Astrocyte (in vitro differentiated cells and primary cell): ENCODE data around the gene PUS7L. TPM values are rescaled to one million over a fixed set of nuclear protein-coding genes. Genes with fewer than 3 reads are reported as not detected.
A peak's percentile ranks its signal among the peaks of the same experiment; 100 is the strongest.

Experiments
- DNase-seq: peaks from one replicate; pipeline ENCODE4 v3.0.0-alpha.2; 2010; ENCODE audit warnings: low read depth
- FAIRE-seq: peaks from 2 replicates; lab custom pipeline; 2011; peaks lifted over from hg19 to GRCh38; lab: Jason Lieb, UNC
- H2AFZ ChIP-seq: 2 replicates; pipeline ENCODE4 v1.6.0; 2012; ENCODE audit warnings: low read depth, low read length, inconsistent platforms
- H3K27ac ChIP-seq: 2 replicates; pipeline ENCODE4 v1.5.1; 2011; ENCODE audit warnings: low read depth, low read length, inconsistent platforms
- H3K27me3 ChIP-seq: 2 replicates; pipeline ENCODE4 v1.6.0; 2011; ENCODE audit warnings: low read length, inconsistent platforms; ENCODE audit not compliant: insufficient read depth
- H3K36me3 ChIP-seq: 2 replicates; pipeline ENCODE4 v1.5.1; 2011; ENCODE audit warnings: low read length, inconsistent platforms; ENCODE audit not compliant: insufficient read depth
- H3K4me1 ChIP-seq: 2 replicates; pipeline ENCODE4 v1.5.1; 2011; ENCODE audit warnings: low read length, inconsistent platforms; ENCODE audit not compliant: insufficient read depth
- H3K4me2 ChIP-seq: 2 replicates; pipeline ENCODE4 v1.6.0; 2012; ENCODE audit warnings: low read length, inconsistent platforms
- H3K4me3 ChIP-seq: 2 replicates; pipeline ENCODE4 v1.5.1; 2011; ENCODE audit warnings: low read depth, mild to moderate bottlenecking, low read length, inconsistent platforms; ENCODE audit not compliant: insufficient read depth
- H3K79me2 ChIP-seq: 2 replicates; pipeline ENCODE4 v1.6.0; 2012; ENCODE audit warnings: mild to moderate bottlenecking, low read length, inconsistent platforms; ENCODE audit not compliant: insufficient read depth
- H3K9ac ChIP-seq: 2 replicates; pipeline ENCODE4 v1.6.0; 2012; ENCODE audit warnings: mild to moderate bottlenecking, low read length, inconsistent platforms
- H3K9me3 ChIP-seq: 2 replicates; pipeline ENCODE4 v1.5.1; 2012; ENCODE audit warnings: low read depth, mild to moderate bottlenecking, low read length, inconsistent platforms; ENCODE audit not compliant: insufficient read depth
- H4K20me1 ChIP-seq: 2 replicates; pipeline ENCODE4 v1.6.0; 2012; ENCODE audit warnings: low read length, inconsistent platforms; ENCODE audit not compliant: insufficient read depth
- H3K27ac Mint-ChIP-seq: one replicate; pipeline ENCODE4 v1.8.0; 2021; ENCODE audit warnings: mild to moderate bottlenecking, mixed read lengths; ENCODE audit not compliant: unreplicated experiment
- H3K27me3 Mint-ChIP-seq: one replicate; pipeline ENCODE4 v1.8.0; 2021; ENCODE audit warnings: low read depth, mixed read lengths; ENCODE audit not compliant: unreplicated experiment
- H3K36me3 Mint-ChIP-seq: one replicate; pipeline ENCODE4 v1.8.0; 2021; ENCODE audit warnings: low read depth, mixed read lengths; ENCODE audit not compliant: unreplicated experiment
- H3K4me1 Mint-ChIP-seq: one replicate; pipeline ENCODE4 v1.8.0; 2021; ENCODE audit warnings: low read depth, mixed read lengths; ENCODE audit not compliant: unreplicated experiment
- H3K4me3 Mint-ChIP-seq: one replicate; pipeline ENCODE4 v1.8.0; 2021; ENCODE audit warnings: mild to moderate bottlenecking, moderate library complexity, mixed read lengths; ENCODE audit not compliant: unreplicated experiment
- H3K9me3 Mint-ChIP-seq: one replicate; pipeline ENCODE4 v1.8.0; 2021; ENCODE audit warnings: mild to moderate bottlenecking, mixed read lengths; ENCODE audit not compliant: unreplicated experiment
- CTCF ChIP-seq: IDR thresholded peaks from 2 replicates; pipeline ENCODE4 v1.5.1; 2011; ENCODE audit warnings: low read depth, mild to moderate bottlenecking, inconsistent platforms, low read length, moderate library complexity; ENCODE audit not compliant: insufficient read depth
- EZH2 ChIP-seq: IDR thresholded peaks from 2 replicates; pipeline ENCODE4 v1.6.1; 2012; ENCODE audit warnings: mild to moderate bottlenecking, low read length, inconsistent platforms; ENCODE audit not compliant: insufficient read depth
- total RNA-seq: library from RNA; stranded (reverse); gene quantifications from 2 replicates; pipeline ENCODE4 v1.2.1, GENCODE V29; 2021

Gene PUS7L
- total RNA-seq, 1 donor from 2014 or later, result 11.4 TPM

GRCh38 chr12:43742106-43742505 lies 16.5 kb downstream of the PUS7L start:
- DNase-seq, result peak; percentile 91
- TF ChIP-seq EZH2 (no peak), CTCF (no peak)
- Histone ChIP-seq H3K4me1 (peaks cover 26% of the 10 kb centered on the region), H3K4me3 (no peak overlapping the region), H3K9ac (peak overlapping the region; percentile 37), H4K20me1 (no peaks in the 10 kb centered on the region), H3K27ac (peak overlapping the region; percentile 78), H3K36me3 (peaks cover 26% of the 10 kb centered on the region), H3K79me2 (no peaks in the 10 kb centered on the region), H3K9me3 (peaks cover 8% of the 10 kb centered on the region), H3K27me3 (no peaks in the 10 kb centered on the region), H3K4me2 (peak overlapping the region; percentile 54), H2AFZ (no peak overlapping the region)
- Mint-ChIP-seq H3K4me3 (no peak overlapping the region), H3K9me3 (peaks cover 6% of the 10 kb centered on the region), H3K4me1 (peaks cover 17% of the 10 kb centered on the region), H3K27me3 (no peaks in the 10 kb centered on the region), H3K27ac (peak overlapping the region; percentile 3), H3K36me3 (peaks cover 18% of the 10 kb centered on the region)
- peak; percentile 84 for FAIRE-seq

GRCh38 chr12:43740511-43741100 lies 18.0 kb downstream of the PUS7L start:
- peak; percentile 36 for DNase-seq
- no peak overlapping the region for H3K27ac Mint-ChIP-seq
- Histone ChIP-seq H2AFZ (no peak overlapping the region), H3K9me3 (peaks cover 8% of the 10 kb centered on the region), H3K9ac (no peak overlapping the region), H3K79me2 (no peaks in the 10 kb centered on the region), H4K20me1 (no peaks in the 10 kb centered on the region), H3K36me3 (peaks cover 24% of the 10 kb centered on the region), H3K4me2 (no peak overlapping the region), H3K4me3 (no peak overlapping the region), H3K4me1 (peaks cover 32% of the 10 kb centered on the region), H3K27ac (no peak overlapping the region), H3K27me3 (no peaks in the 10 kb centered on the region)
- H3K27me3 Mint-ChIP-seq, result no peaks in the 10 kb centered on the region
- FAIRE-seq, result no peak
- peaks cover 6% of the 10 kb centered on the region for H3K9me3 Mint-ChIP-seq
- H3K4me3 Mint-ChIP-seq, result no peak overlapping the region
- TF ChIP-seq CTCF (no peak), EZH2 (no peak)
- H3K36me3 Mint-ChIP-seq, result peaks cover 15% of the 10 kb centered on the region
- H3K4me1 Mint-ChIP-seq, result peaks cover 18% of the 10 kb centered on the region

- Histone ChIP-seq H2AFZ (no peak overlapping the region), H3K4me3 (no peak overlapping the region), H3K4me1 (peaks cover 27% of the 10 kb centered on the region), H3K9ac (peak overlapping the region; percentile 41), H3K27ac (peak overlapping the region; percentile 67), H3K9me3 (no peaks in the 10 kb centered on the region), H3K79me2 (no peaks in the 10 kb centered on the region), H3K36me3 (peaks cover 17% of the 10 kb centered on the region), H4K20me1 (no peaks in the 10 kb centered on the region), H3K27me3 (no peaks in the 10 kb centered on the region), H3K4me2 (peak overlapping the region; percentile 45)
- Mint-ChIP-seq H3K36me3 (peaks cover 3% of the 10 kb centered on the region), H3K27ac (peak overlapping the region; percentile 12), H3K27me3 (no peaks in the 10 kb centered on the region), H3K9me3 (no peaks in the 10 kb centered on the region), H3K4me3 (no peak overlapping the region), H3K4me1 (peaks cover 18% of the 10 kb centered on the region)
- TF ChIP-seq EZH2, result no peak
- TF ChIP-seq CTCF, result no peak
- DNase-seq, result peak; percentile 80
- no peak for FAIRE-seq
These were observed 20.9 kb downstream of the PUS7L start for GRCh38 chr12:43737646-43738045.
